Left cardiac atrium (tissue), 4 donors: Measurements from ENCODE around the gene TNFRSF6B. TPM values are rescaled to one million over a fixed set of nuclear protein-coding genes. Genes with fewer than 3 reads are reported as not detected.
"Not testable (repeated sequence)": the region's sequence is repeated elsewhere in the genome, so short reads cannot be mapped to it uniquely, and the experiment has no call there.

Experiments used
- ATAC-seq, 2 donors: fragments of 200-7000 bp; cut with Tn5 transposase; one replicate each; pipeline ENCODE4 v1.9.1; 2020; ENCODE audit warnings: mild to moderate bottlenecking in 2 of 2, moderate library complexity in 2 of 2
- DNase-seq: peaks from one replicate; pipeline ENCODE4 v3.0.0-alpha.2; 2020
- intact Hi-C, 2 donors: fragments of 100-400 bp; cut with DNase I; formaldehyde crosslinking; loops; one replicate each; pipeline versions ENCODE4 v1.14.1 to v1.15.1; 2022 to 2023
- total RNA-seq, 2 donors: library from RNA; stranded (reverse); fragmentation: NEBNext Ultra II Directional; extraction: Animal tissue kit (Norgen Biotek cat#: 25700); gene quantifications; one replicate each; pipeline ENCODE4 v1.2.1, GENCODE V29; 2021
- donor health status: DM: no; HTN: yes; CAD: no.
- donor health status: DM: no; HTN: yes; CAD: no; lungs with severe emphysema.
- donor health status: DM: yes; HTN: yes; CAD: no.
- donor health status: Dilated cardiomyopathy.

The TNFRSF6B gene
- total RNA-seq, 2 donors from 2014 or later = 1.4 to 10.1 TPM

GRCh38 chr20:63703471-63703975 is 7.1 kb downstream of the TNFRSF6B start:
- ATAC-seq (no peak), DNase-seq (no peak)
- intact Hi-C loops = no loop called here

- intact Hi-C loops = no loop called here
- no peak for ATAC-seq
- DNase-seq = no peak
These were observed 7.7 kb downstream of the TNFRSF6B start for GRCh38 chr20:63703976-63704748.

- ATAC-seq = no peak
- intact Hi-C loops = no loop called here
- no peak for DNase-seq
These were observed 8.3 kb downstream of the TNFRSF6B start for GRCh38 chr20:63704749-63705117.

- ATAC-seq (no peak), DNase-seq (no peak)
- intact Hi-C loops = no loop called here
These were observed 9.0 kb downstream of the TNFRSF6B start for GRCh38 chr20:63705232-63706026.

GRCh38 chr20:63706027-63706695 is 9.7 kb downstream of the TNFRSF6B start:
- DNase-seq (no peak), ATAC-seq (no peak)
- intact Hi-C loops = no loop called here

- ATAC-seq (peak; percentile 39 to 54), DNase-seq (peak; percentile 67)
- intact Hi-C loops = loop anchor here in 1 of 2 donors (1.0 kb wide), 1 partner anchor 49 kb away; the partner anchor contains the start of gene RTEL1
These were observed 10.6 kb downstream of the TNFRSF6B start for GRCh38 chr20:63706852-63707557.

GRCh38 chr20:63707558-63708300 is 11.3 kb downstream of the TNFRSF6B start, which contains the start of the genes ARFRP1 and ZGPAT:
TSS of gene ARFRP1 (minus strand) at chr20:63707976. CDS start at chr20:63707091, 885 bp downstream.
TSS of gene ZGPAT (plus strand) at chr20:63708039. CDS start at chr20:63708581, 542 bp downstream.
- DNase-seq (peak; percentile 92), ATAC-seq (peak; percentile 95 to 97)
- intact Hi-C loops = loop anchor here in 1 of 2 donors (1.0 kb wide), 1 partner anchor 49 kb away; the partner anchor contains the start of gene RTEL1

GRCh38 chr20:63708301-63709148 is 12.1 kb downstream of the TNFRSF6B start:
- DNase-seq = no peak
- intact Hi-C loops = no loop called here
- ATAC-seq = peak in 1 of 2 donors; percentile 3

- ATAC-seq = no peak
- intact Hi-C loops = no loop called here
These were observed 12.7 kb downstream of the TNFRSF6B start for GRCh38 chr20:63709149-63709527.

GRCh38 chr20:63711085-63711645 is 14.7 kb downstream of the TNFRSF6B start:
- intact Hi-C loops = no loop called here
- DNase-seq (no peak), ATAC-seq (no peak)

More at GRCh38 chr20:63709149-63709527, 12.7 kb downstream of the TNFRSF6B start:
- no peak for DNase-seq

GRCh38 chr20:63712191-63712590 is 15.7 kb downstream of the TNFRSF6B start:
- DNase-seq = no peak
- intact Hi-C loops = no loop called here
- no peak for ATAC-seq

- intact Hi-C loops = no loop called here
- ATAC-seq = no peak
- DNase-seq = no peak
These were observed 18.4 kb downstream of the TNFRSF6B start for GRCh38 chr20:63714858-63715257.

- ATAC-seq (no peak), DNase-seq (no peak)
- intact Hi-C loops = no loop called here
These were observed 22.5 kb downstream of the TNFRSF6B start for GRCh38 chr20:63718996-63719395.

- DNase-seq, intact Hi-C loops, ATAC-seq: not testable (repeated sequence)
These were observed 26.6 kb downstream of the TNFRSF6B start for GRCh38 chr20:63722967-63723622.

- DNase-seq, ATAC-seq, intact Hi-C loops: not testable (repeated sequence)
These were observed 33.8 kb downstream of the TNFRSF6B start for GRCh38 chr20:63730189-63730733.

GRCh38 chr20:63731410-63731809 is 35.0 kb downstream of the TNFRSF6B start:
- intact Hi-C loops = no loop called here
- ATAC-seq (no peak), DNase-seq (no peak)
